ENCODE results near the gene MAD1L1. TPM values are rescaled to one million over a fixed set of nuclear protein-coding genes. Genes with fewer than 3 reads are reported as not detected.

Gene MAD1L1
- total RNA-seq, 2 donors from 2014 or later = 59.1 to 61.4 TPM

DNA sequence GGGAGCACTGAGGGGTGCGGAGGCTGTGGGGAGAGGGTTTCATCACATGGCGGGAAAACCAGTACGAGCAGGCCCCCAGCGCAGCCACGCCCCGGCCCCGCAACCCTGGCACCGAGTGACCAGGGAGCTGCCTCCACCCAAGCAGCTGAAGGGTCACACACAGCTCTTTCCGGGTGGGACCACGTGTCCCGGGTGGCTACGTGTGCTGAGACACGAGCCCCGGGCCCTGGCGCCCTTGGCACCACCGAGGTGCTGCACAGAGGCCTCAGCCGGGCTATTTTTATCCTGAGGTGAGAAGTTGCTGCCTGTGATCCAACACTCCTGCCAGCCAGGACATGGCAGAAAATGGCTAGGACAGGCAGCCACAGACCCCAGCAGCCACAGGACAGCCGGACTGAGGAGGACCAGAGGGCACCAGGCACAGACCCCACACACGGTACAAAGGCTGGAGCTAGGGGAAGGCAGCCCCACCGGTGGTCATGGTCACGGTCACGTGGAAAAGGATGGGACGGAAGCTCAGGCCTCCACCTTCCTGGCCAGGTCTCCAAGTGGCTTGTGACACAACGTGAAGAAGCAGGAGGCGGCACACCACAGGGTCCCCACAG lies 223.7 kb downstream of the MAD1L1 start:
- no peak overlapping the region for H3K27ac Mint-ChIP-seq
- H3K4me3 Mint-ChIP-seq = no peak overlapping the region
- Histone ChIP-seq H3K4me1 (ENCODE audit: control insufficient read depth, insufficient read depth, low read length) (no peaks in the 10 kb centered on the region), H3K36me3 (ENCODE audit: control insufficient read depth, insufficient read depth, low read length) (no peaks in the 10 kb centered on the region), H3K9me3 (ENCODE audit: control insufficient read depth, low read length) (no peaks in the 10 kb centered on the region), H3K9ac (ENCODE audit: extremely low read depth, low read length, poor library complexity, severe bottlenecking) (no peak overlapping the region), H3K27me3 (ENCODE audit: control insufficient read depth, insufficient read depth, low read length, poor library complexity, severe bottlenecking) (no peaks in the 10 kb centered on the region), H3K4me3 (ENCODE audit: low read length) (no peak overlapping the region), H3K27ac (ENCODE audit: low read depth, low read length) (no peak overlapping the region)
- TF ChIP-seq, protein P1, sequence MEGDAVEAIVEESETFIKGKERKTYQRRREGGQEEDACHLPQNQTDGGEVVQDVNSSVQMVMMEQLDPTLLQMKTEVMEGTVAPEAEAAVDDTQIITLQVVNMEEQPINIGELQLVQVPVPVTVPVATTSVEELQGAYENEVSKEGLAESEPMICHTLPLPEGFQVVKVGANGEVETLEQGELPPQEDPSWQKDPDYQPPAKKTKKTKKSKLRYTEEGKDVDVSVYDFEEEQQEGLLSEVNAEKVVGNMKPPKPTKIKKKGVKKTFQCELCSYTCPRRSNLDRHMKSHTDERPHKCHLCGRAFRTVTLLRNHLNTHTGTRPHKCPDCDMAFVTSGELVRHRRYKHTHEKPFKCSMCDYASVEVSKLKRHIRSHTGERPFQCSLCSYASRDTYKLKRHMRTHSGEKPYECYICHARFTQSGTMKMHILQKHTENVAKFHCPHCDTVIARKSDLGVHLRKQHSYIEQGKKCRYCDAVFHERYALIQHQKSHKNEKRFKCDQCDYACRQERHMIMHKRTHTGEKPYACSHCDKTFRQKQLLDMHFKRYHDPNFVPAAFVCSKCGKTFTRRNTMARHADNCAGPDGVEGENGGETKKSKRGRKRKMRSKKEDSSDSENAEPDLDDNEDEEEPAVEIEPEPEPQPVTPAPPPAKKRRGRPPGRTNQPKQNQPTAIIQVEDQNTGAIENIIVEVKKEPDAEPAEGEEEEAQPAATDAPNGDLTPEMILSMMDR (conservative IDR thresholded peaks at IDR 0.05) = no peak
- peak; percentile 26 for DNase-seq
- no peaks in the 10 kb centered on the region for H3K27me3 Mint-ChIP-seq (ENCODE audit: insufficient read depth)
- 95 to 98% methylated on average over 23 to 25 of the region's 25 CpGs for WGBS, 2 experiments (ENCODE audit: insufficient coverage in 1 of 2, insufficient read length in 1 of 2)
- H3K36me3 Mint-ChIP-seq (ENCODE audit: low read depth) = peaks cover 15% of the 10 kb centered on the region
- no peaks in the 10 kb centered on the region for H3K9me3 Mint-ChIP-seq
- no peaks in the 10 kb centered on the region for H3K4me1 Mint-ChIP-seq

DNA sequence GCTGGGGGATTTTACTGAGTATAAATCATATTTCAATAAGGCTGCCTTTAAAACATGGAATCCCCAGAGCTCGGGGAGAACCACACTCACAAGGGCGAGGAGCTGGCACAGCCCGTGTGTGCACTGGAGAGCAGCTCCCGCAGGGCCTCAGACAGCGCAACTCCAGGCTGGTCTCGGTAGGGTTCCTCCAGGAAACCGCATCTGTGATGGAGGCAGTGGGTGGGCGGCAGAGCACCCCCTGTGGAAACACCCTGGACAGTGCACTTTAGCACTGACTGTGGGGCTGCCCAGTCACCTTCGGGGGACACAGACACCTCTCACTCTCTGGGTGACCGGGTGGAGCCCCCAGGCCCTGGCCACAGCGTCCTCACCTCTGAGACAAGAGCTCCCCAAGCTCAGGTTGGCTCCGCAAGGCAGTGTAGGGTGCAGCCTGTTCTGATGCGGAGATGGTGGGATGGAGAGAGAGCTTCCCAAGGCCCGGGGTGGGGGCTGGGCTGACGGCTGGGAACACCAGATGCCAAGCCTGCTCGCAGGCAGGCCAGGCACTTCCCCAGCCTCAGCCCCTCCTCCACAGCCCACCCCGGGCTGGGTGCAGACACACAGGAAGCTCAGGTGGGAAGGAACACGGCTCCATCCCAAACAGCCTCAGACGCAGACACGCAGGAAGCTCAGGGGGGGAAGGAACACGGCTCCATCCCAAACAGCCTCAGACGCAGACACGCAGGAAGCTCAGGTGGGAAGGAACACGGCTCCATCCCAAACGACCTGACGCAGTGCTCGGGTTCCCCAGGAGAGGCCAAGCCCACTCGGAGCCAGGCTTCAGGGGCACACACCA lies 224.4 kb downstream of the MAD1L1 start:
- TF ChIP-seq, protein P1 (conservative IDR thresholded peaks at IDR 0.05) = no peak
- Histone ChIP-seq H3K9ac (ENCODE audit: extremely low read depth, low read length, poor library complexity, severe bottlenecking) (no peak overlapping the region), H3K4me3 (ENCODE audit: low read length) (no peak overlapping the region), H3K9me3 (ENCODE audit: control insufficient read depth, low read length) (no peaks in the 10 kb centered on the region), H3K4me1 (ENCODE audit: control insufficient read depth, insufficient read depth, low read length) (no peaks in the 10 kb centered on the region), H3K36me3 (ENCODE audit: control insufficient read depth, insufficient read depth, low read length) (no peaks in the 10 kb centered on the region), H3K27ac (ENCODE audit: low read depth, low read length) (no peak overlapping the region), H3K27me3 (ENCODE audit: control insufficient read depth, insufficient read depth, low read length, poor library complexity, severe bottlenecking) (no peaks in the 10 kb centered on the region)
- H3K27me3 Mint-ChIP-seq (ENCODE audit: insufficient read depth) = no peaks in the 10 kb centered on the region
- no peaks in the 10 kb centered on the region for H3K9me3 Mint-ChIP-seq
- no peak overlapping the region for H3K4me3 Mint-ChIP-seq
- WGBS, 2 experiments (ENCODE audit: insufficient coverage in 1 of 2, insufficient read length in 1 of 2) = 88 to 92% methylated on average over 17 to 28 of the region's 28 CpGs
- peak; percentile 43 for DNase-seq
- peaks cover 14% of the 10 kb centered on the region for H3K36me3 Mint-ChIP-seq (ENCODE audit: low read depth)
- H3K27ac Mint-ChIP-seq = peak overlapping the region; percentile 61
- no peaks in the 10 kb centered on the region for H3K4me1 Mint-ChIP-seq

DNA sequence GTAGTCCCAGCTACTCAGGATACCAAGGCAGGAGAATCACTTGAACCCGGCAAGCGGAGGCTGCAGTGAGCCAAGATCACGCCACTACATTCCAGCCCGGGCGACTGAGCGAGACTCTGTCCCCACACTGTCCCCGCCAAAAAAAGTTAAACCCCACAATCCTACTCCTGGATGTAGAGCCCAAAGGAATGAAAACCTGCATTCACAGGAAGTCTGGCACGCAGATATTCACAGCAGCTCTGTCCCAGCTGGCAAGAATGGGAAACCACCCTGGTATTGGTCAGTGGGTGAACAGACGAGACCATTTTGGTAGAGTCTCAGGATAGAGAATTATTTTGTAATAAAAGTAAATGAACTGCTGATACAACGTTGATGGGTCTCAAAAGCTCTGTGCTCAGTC lies 225.2 kb downstream of the MAD1L1 start:
- no peaks in the 10 kb centered on the region for H3K27me3 ChIP-seq (ENCODE audit: control insufficient read depth, insufficient read depth, low read length, poor library complexity, severe bottlenecking)
- Mint-ChIP-seq H3K4me3 (no peak overlapping the region), H3K27ac (peak overlapping the region; percentile 61), H3K9me3 (no peaks in the 10 kb centered on the region), H3K36me3 (ENCODE audit: low read depth) (peaks cover 7% of the 10 kb centered on the region), H3K27me3 (ENCODE audit: insufficient read depth) (no peaks in the 10 kb centered on the region), H3K4me1 (no peaks in the 10 kb centered on the region)
- TF ChIP-seq, protein P1 (conservative IDR thresholded peaks at IDR 0.05) = no peak
- no peaks in the 10 kb centered on the region for H3K36me3 ChIP-seq (ENCODE audit: control insufficient read depth, insufficient read depth, low read length)
- H3K9me3 ChIP-seq (ENCODE audit: control insufficient read depth, low read length) = no peaks in the 10 kb centered on the region
- H3K4me1 ChIP-seq (ENCODE audit: control insufficient read depth, insufficient read depth, low read length) = no peaks in the 10 kb centered on the region
- no peak overlapping the region for H3K4me3 ChIP-seq (ENCODE audit: low read length)
- 94 to 95% methylated on average over 6 to 10 of the region's 10 CpGs for WGBS, 2 experiments (ENCODE audit: insufficient coverage in 1 of 2, insufficient read length in 1 of 2)
- H3K27ac ChIP-seq (ENCODE audit: low read depth, low read length) = no peak overlapping the region
- no peak for DNase-seq
- no peak overlapping the region for H3K9ac ChIP-seq (ENCODE audit: extremely low read depth, low read length, poor library complexity, severe bottlenecking)

Data from endodermal cell (in vitro differentiated cells).